Suprapubic skin (tissue), 4 donors: Measurements from ENCODE around the gene ERFL.

ENCODE experiments used
- EP300 ChIP-seq: sonication (generic); formaldehyde crosslinking; IDR thresholded peaks from one replicate; pipeline ENCODE4 v1.6.1; 2017; ENCODE audit warnings: antibody characterized with exemption
- POLR2A ChIP-seq, 2 donors: fragments of 450-650 bp; IDR thresholded peaks; one replicate each; pipeline ENCODE4 v1.6.1; 2017; ENCODE audit warnings: antibody characterized with exemption in 2 of 2, mild to moderate bottlenecking in 2 of 2, moderate library complexity in 2 of 2
- POLR2AphosphoS5 ChIP-seq, 3 donors: sonication (generic); formaldehyde crosslinking; IDR thresholded peaks; one replicate each; pipeline ENCODE4 v1.6.1; 2017; ENCODE audit warnings: antibody characterized with exemption in 3 of 3
- TF ChIP-seq, protein P1 (sequence below), 2 donors: fragments of 200-600 bp in 1 of 2; fragments of 450-650 bp in 1 of 2; sonication (generic) in 1 of 2; IDR thresholded peaks; one replicate each; pipeline ENCODE4 v1.5.1; 2016 to 2019; ENCODE audit warnings: antibody characterized with exemption in 2 of 2, mild to moderate bottlenecking in 1 of 2, moderate library complexity in 1 of 2

DNA sequence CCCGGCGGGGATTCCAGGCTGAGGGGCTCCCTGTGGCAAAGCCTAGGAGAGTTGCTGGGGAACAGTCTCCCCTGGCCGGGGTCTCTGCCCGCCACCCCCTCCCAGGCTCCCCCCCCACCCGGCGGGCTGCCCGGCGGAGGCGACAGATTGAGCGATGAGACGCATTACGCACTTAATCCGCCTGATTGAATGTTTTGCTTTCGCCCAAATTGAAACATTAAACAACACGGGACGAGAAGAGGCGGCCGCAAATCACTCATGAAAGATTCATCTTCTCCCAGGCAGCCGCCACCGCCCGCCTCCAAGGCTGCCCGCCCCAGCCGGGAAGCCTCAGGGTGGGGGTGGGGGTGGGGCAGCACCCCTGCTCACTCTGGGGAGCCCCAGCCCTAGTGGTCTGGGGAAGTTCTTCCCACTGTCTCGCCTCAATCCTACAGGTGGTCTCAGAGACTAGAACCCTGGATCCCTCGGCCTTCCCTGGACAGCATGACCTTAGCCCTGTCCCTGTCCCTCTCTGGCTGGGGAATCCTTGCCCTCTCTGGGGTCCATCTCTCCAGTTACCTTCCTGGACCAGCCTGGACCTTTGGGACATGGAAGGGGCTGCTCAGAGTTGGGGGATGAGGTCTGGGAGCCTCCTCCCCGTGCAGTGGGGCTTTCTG lies 7.6 kb upstream of the ERFL start:
- TF ChIP-seq POLR2A (IDR thresholded peaks at IDR 0.05) (no peak), EP300 (no peak), POLR2AphosphoS5 (IDR thresholded peaks at IDR 0.05) (no peak)
- TF ChIP-seq, protein P1, sequence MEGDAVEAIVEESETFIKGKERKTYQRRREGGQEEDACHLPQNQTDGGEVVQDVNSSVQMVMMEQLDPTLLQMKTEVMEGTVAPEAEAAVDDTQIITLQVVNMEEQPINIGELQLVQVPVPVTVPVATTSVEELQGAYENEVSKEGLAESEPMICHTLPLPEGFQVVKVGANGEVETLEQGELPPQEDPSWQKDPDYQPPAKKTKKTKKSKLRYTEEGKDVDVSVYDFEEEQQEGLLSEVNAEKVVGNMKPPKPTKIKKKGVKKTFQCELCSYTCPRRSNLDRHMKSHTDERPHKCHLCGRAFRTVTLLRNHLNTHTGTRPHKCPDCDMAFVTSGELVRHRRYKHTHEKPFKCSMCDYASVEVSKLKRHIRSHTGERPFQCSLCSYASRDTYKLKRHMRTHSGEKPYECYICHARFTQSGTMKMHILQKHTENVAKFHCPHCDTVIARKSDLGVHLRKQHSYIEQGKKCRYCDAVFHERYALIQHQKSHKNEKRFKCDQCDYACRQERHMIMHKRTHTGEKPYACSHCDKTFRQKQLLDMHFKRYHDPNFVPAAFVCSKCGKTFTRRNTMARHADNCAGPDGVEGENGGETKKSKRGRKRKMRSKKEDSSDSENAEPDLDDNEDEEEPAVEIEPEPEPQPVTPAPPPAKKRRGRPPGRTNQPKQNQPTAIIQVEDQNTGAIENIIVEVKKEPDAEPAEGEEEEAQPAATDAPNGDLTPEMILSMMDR (IDR thresholded peaks at IDR 0.05), result no peak
